Hematopoietic multipotent progenitor cell treated with erythropoietin and hydrocortisone succinate and interleukin-3 and kit ligand, for 6 days (in vitro differentiated cells): Measurements from ENCODE around the gene MDGA2.

Source experiments
- DNase-seq: peaks from one replicate; pipeline ENCODE4 v3.0.0-alpha.2; 2015

The MDGA2 gene

DNA sequence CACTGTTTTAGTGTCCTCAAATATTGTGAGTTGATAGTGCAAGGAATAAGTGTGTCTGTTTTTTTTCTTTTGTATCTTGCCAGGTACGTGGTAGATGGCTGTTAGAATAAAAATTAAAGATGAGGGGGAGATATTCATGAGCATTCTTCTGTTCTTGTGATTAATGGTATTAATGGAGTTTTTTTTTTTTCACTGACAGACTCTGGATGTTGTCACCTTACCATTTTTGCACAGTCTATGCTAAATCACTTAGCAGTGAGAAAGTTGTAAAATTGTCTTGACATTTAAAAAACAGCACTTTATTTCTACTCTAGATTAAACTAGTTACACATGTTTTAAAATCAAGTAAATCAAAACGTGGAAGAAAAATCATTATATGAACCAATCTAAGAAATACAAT is 204.3 kb downstream of the MDGA2 start:
- no peak for DNase-seq

DNA sequence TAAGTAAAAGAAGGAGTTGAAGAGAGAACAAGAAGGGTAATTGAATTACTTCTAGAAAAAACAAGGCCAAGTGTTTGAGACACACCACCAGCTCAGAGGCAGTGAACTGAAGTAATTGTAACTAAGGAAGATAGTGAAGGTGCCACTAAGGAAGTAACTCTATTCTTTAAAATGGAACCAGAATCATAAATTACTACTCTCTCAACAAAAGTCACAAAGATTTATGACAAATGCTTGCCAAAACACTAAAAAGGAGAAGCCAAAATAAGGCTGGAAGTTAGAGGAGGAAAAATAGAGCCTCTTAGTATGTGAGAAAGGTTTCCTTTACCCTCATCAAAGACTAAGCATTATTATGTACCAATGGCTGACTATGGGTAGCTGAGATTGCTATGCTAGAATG is 208.5 kb downstream of the MDGA2 start:
- DNase-seq, result no peak

DNA sequence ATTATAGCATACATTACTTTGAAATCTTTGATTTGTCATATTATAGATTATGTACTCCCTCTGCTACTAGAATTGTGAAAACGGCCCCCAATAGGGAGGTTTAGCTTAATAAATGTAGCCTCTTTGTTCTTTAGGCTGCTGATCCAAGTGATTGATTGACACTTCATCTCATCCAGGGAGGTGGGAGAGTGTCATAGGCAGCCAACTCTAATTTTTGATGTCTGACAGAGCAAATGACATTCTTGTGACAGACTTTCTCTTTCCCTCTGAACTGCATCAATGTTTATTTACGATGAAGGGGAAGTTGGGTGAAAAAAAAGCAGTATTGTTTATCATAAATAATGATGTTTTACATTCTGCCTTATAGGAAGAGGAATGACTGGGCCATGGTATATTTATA is 221.4 kb downstream of the MDGA2 start:
- DNase-seq, result no peak

DNA sequence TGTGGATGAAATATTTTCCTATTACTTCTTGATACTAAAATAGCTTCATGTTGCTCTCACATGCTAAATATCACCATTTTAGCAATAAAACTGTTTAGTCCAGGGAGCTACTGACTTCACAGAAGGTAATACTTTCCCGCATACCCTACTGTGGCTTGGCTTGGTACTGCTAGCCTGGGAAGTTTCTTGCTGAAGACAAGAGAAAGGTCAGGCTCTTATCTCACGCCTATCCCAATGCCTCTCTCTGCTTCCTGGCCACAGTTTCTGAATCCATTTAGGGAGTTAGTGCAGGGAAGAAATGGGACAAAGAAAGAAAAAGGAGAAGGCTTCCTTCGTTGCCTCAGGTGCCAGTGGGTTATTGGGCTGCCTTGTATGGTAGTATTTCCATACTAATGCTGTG is 228.3 kb downstream of the MDGA2 start:
- DNase-seq, result no peak

DNA sequence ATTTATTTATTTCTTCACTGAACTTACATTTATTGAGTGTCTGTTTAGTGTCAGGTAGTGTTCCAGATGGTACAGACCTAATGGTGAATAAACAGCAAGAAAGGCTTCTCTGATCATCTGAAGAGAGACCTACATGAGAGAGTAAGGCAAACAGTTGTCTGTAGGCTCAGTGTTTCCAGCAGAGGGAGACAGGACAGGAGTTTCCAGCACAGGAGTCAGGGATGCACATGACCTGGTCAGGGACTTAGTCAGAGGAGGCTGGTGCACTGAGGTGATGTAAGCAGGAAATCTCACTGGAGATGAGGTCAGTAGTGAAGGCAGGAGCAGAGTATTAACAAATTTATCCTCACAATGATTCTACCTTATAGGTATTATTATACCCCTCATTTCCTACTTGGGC is 233.2 kb downstream of the MDGA2 start:
- DNase-seq, result peak; percentile 1

- DNase-seq, result no peak
Measured at GRCh38 chr14:47439953-47440352, 235.5 kb downstream of the MDGA2 start.

DNA sequence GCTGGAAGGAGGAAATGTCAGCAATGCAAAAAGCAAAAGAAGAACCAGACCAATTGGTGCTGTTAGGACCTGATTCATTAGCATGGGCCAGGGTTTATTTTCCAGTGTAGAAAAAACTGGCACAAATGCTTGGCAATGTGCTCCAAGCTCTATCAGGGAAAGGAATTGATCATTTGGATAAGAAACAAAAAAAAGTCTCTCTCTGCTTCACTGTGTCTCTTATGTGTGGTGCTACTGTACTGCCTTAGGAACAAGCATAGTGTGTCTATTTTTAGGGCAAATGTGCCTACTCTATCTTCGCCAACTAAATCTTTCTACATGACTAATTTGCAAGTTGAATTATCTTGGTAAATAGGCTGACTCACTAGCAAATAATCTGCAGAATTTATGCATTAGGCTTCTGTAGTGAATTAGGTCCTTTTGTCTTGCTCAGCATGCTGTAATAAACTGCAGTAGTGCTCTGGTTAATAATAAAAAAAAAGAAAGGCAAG is 236.7 kb downstream of the MDGA2 start:
- no peak for DNase-seq

- DNase-seq, result no peak
Measured at GRCh38 chr14:47435331-47435965, 240.0 kb downstream of the MDGA2 start.

- DNase-seq, result no peak
Measured at GRCh38 chr14:47427629-47428028, 247.8 kb downstream of the MDGA2 start.

DNA sequence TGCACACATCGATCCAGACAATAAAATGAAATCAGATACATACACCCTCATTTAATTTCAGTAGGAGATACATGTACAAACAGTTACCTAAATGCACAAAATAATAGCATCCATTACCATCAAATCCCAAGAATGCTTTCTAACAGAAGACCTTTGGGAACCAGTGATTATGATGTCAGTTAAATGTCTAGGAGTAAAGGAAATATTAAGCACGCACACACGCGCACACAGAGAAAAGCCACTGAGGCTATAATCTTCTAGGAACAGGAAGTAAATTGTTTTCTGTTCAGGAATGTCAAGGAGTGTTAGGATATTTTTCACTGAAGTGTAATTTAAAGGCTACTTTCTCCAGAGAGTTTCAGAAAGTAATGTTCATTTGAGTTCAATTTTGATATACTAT is 250.1 kb downstream of the MDGA2 start:
- no peak for DNase-seq

DNA sequence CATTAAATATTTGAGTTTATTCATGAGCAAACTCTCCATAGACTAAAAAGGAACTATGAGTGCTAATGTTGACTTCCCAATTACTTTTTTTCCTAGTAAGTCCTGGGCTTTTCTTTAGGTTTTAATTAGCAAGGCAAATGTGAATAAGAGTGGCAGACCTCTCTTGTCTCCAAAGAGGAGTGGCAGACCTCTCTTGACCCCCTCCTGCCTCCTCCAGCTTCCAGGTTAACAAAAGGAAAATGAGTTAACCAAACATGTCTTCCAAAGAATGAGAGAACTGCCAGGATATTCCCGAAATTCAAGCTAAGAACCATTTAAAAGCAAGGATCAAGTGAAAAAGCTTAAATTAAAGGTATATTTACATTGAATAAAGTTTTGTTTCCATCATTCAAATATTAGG is 253.2 kb downstream of the MDGA2 start:
- DNase-seq, result no peak

- DNase-seq, result no peak
Measured at GRCh38 chr14:47411523-47411922, 263.9 kb downstream of the MDGA2 start.

GRCh38 chr14:47392326-47392725 is 283.1 kb downstream of the MDGA2 start:
- no peak for DNase-seq

DNA sequence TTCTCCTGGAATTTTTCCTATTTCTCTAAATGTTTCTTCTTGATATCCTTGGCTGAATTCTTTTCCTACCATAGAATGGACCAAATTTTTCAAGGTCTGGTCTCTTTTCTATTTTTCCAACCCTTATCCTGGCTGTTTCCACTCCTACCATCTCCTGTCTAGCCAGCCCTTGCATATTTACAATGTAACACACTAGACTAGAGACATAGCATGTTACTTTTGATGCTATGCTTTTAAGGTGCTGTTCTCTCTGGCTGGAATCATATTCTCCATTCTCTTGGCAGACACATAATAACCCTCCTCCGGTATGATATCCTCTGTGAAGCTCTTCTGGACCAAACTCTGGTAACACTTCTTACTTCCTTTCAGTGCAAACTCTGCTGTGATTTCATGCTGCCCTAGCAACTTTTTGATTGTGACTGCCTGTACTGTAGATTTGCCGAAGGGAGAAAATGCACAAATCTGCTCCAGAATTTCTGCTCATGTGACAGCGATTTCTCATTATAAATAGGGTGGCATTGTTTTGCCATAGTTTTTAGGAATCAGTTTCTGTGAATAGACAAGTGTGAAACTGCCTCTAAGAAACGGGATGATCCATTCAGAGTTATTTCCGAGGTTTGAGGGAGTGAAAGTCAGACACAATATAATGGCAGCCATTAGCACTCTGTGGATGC is 284.4 kb downstream of the MDGA2 start:
- no peak for DNase-seq

GRCh38 chr14:47389535-47389934 is 285.9 kb downstream of the MDGA2 start:
- DNase-seq, result no peak

DNA sequence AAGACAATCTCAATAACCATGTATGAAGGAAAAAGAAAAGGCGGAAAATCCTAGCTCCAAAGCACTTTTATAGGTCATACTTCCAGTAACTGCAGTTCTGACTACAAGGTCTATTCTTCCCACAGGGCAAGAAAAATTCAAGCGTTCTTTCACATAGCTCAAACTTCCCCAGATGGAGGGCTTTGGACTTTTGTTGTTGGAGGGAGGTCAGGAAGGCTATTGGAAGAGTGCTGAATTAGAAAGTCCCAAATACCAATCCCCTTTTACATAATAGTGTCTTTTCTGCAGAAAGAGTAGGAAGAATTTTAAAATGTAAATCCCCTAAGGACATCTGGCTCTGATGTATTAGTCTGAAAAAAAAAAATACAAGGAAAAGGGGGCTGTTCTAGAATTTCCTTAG is 309.4 kb downstream of the MDGA2 start:
- DNase-seq, result no peak

DNA sequence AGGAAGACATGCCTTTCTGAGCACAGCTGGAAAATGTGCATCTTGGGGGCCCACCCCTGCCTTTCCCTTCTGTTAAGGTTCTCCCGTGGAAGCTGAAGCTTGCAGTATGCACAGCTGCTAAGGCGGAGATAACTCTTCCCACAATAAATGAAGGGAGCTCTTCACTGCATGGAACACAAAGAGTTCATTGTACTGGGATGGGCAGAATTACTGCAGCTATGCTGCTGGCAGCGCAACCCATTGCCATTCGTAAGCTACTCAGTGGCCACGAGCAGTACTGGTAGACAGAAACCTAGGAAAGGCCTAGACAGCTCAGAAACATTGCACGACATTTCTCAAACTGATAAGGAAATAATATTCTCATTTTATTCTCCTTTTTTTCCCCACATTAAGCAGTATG is 310.2 kb downstream of the MDGA2 start:
- no peak for DNase-seq

DNA sequence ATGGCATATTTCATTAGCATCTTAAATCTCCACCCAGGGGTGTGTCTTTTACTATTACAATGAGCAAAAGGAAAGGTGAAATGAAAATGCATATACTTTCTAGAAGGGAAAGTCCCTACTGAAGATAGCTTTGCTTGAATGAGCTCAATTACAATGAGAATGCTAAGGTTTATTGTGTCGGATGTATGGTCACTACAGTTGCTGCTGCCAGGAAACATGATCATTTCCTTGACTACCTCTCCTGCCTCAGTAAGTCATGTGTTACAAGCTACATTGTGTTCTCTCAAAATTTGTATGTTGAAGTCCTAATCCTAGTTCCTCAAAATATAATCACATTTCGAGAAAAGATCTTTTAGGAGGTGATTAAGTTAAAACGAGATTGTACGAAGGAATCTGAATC is 322.2 kb downstream of the MDGA2 start:
- no peak for DNase-seq

DNA sequence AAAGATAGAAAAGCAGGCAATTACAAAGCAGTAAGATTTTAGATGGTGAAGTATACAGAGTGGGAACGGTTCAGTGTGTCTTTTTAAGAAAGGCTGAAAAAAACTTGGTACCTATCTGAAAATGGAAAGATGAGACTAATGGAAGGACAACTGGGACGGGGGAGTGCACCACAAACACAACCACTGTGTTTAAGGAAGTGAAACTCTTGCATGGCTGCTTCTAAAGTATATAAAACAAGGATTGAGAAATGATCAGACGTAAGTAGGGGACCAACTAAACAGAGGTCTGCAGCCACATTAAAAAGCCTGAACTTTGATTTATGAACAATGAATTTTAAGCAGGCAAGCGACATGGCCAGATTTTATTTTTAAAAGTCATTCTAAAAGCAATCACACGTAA is 328.6 kb downstream of the MDGA2 start:
- no peak for DNase-seq

DNA sequence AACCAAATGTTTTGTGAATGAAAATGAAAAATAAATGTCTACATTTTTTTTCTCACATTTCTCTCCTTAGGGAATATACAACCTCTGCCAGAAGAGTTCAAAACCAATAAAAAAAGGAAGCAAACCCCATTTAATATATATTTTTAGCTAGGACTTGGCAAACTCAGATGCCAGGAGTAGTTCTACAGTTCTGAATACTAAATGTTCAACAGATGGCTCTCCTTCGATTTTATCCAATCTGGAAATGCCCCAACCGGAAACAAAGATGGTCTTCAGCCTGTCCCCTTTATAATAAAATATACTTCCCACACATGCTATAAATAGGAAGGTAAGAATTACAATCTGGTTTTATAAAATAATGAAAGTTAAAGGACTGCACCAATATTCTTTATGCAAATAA is 330.4 kb downstream of the MDGA2 start:
- no peak for DNase-seq

GRCh38 chr14:47332939-47333338 is 342.5 kb downstream of the MDGA2 start:
- peak; percentile 8 for DNase-seq

- DNase-seq, result no peak
Measured at GRCh38 chr14:47332106-47332505, 343.3 kb downstream of the MDGA2 start.

DNA sequence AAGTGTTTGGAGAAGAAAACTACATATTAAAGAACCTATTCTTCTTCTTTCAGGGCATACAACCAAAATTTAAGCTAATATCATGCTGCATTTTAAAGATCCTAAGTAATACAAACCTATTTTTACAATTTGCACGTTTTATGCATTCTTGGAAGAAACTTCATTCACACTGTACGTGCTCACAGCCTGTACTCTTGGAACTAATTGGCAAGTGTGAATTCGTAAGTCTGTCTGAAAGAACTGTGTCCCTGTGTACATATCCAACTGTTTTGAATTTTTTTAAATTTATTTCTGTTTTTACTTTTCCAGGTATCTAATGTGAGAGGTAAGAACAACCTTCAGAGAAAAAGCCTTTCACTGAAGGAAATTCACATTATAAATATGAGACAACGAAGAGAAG is 347.0 kb downstream of the MDGA2 start:
- no peak for DNase-seq

DNA sequence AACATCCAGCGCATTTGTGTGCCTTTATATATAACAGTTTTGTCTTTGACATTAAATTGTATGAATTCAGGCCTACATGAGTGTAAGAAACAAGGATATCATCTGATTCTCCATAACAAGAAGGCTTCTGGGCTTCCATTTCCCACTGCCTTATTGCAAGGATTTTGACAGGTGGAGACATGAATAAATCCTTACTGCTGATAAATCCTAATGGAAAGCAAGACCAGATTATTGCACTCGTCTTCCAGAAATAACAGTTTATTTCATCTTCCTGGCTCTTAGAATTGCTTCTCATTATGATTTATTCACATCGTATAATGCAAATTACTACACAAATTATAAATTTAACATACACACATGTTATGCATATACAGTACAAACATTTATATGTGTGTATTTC is 348.1 kb downstream of the MDGA2 start:
- DNase-seq, result no peak

- no peak for DNase-seq
Measured at GRCh38 chr14:47322751-47323150, 352.7 kb downstream of the MDGA2 start.
